GM13977 (cell line): ENCODE data around the gene SSTR5.

Experiments used
- DNase-seq: peaks from one replicate; pipeline ENCODE4 v3.0.0; 2012; ENCODE audit warnings: low spot score
- CTCF ChIP-seq: IDR thresholded peaks from 2 replicates; pipeline ENCODE4 v1.5.1; 2012; ENCODE audit warnings: mild to moderate bottlenecking, control low read depth; ENCODE audit not compliant: insufficient read depth; ENCODE audit errors: extremely low read depth, missing control alignments
- in situ Hi-C: fragments of 300-500 bp; cut with MboI; formaldehyde crosslinking; loops from one replicate; pipeline ENCODE4 v1.12.0; 2022; ENCODE audit warnings: low sequenced_read_pairs, low pct_unique_long_range_greater_than_20kb, mixed read lengths, inconsistent platforms; ENCODE audit not compliant: unreplicated experiment

SSTR5 gene

GRCh38 chr16:1070864-1071408, 1.6 kb upstream of the SSTR5 start:
- no peak for TF ChIP-seq CTCF
- DNase-seq: no peak
- in situ Hi-C loops: no loop called here

- TF ChIP-seq CTCF: no peak
- in situ Hi-C loops: no loop called here
- no peak for DNase-seq
Measured at GRCh38 chr16:1071561-1072225, 854 bp upstream of the SSTR5 start.

DNA sequence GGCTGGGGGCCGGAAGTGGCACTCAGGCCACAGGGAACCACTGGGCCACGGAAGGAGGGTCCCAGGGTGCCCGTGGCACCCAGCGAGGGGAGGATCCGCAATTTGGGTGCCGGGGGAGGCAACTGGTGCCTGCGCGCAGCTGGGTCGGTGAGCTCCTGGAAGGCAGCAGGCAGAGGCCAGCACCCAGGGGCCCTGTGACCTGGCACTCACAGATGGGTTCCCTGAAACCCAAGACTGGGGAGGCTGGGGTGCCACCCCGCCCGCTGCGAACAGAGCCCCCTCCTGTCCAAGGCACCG, 663 bp downstream of the SSTR5 start:
- no peak for TF ChIP-seq CTCF
- in situ Hi-C loops: no loop called here
- no peak for DNase-seq

- DNase-seq: no peak
- no peak for TF ChIP-seq CTCF
- in situ Hi-C loops: no loop called here
Measured at GRCh38 chr16:1073566-1074378, 1.2 kb downstream of the SSTR5 start.

DNA sequence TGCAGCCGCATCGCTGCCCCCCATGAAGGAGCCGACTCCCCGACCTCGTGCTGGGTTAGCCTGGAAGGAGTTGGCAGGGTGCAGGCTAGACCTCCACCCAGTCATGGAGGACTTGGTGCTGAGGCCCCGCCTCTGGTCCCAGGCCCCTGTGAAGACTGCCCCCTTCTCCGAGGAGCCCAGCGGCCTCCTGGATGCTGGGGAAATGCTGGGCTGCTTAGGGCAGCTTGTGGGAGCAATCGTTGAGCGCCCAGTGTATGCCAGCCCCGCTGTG, 1.8 kb downstream of the SSTR5 start:
- in situ Hi-C loops: no loop called here
- TF ChIP-seq CTCF: no peak
- DNase-seq: no peak

DNA sequence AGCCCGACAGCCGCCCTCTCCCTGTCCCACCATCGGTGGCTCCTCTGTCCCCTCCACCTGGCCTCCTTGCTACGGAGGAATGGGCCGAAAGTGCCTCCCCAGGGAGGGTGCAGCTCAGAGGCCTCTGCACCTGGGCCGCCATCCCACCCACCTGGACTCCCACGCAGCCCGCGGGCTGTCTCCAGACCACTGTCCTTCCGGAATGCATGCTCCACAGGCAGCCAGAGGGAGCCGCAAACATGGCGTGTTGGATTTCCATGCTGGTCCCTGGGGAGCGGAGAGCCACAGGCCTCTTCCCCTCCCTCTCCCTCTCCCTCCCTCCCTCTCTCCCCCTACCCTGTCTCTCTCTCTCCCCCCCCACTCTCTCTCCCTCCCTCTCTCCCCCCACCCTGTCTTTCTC, 3.0 kb downstream of the SSTR5 start:
- in situ Hi-C loops: no loop called here
- no peak for DNase-seq

More for the DNA sequence above, 3.0 kb downstream of the SSTR5 start:
- no peak for TF ChIP-seq CTCF
